Fibroblast of the aortic adventitia (primary cell): ENCODE data around the gene FBXO46. TPM values are rescaled to one million over a fixed set of nuclear protein-coding genes. Genes with fewer than 3 reads are reported as not detected.

Experiments used
- DNase-seq: peaks from one replicate; pipeline ENCODE4 v3.0.0-alpha.2; 2010; ENCODE audit warnings: low read depth
- H3K4me3 ChIP-seq: 2 replicates; pipeline ENCODE4 v1.5.1; 2011; ENCODE audit warnings: low read depth, mild to moderate bottlenecking, control low read depth, low read length, moderate library complexity
- CTCF ChIP-seq: IDR thresholded peaks from 2 replicates; pipeline ENCODE4 v1.5.1; 2011; ENCODE audit warnings: mild to moderate bottlenecking, low read length, control low read depth, inconsistent platforms; ENCODE audit not compliant: insufficient read depth
- total RNA-seq: library from RNA; depleted of rRNA; stranded (reverse); fragments of >200 nt; gene quantifications from 2 replicates; pipeline ENCODE4 v1.2.3, GENCODE V29; 2012; ENCODE audit warnings: low replicate concordance

FBXO46 gene
- total RNA-seq, 1 donor, result 6.6 TPM

- no peak for TF ChIP-seq CTCF
- no peak overlapping the region for H3K4me3 ChIP-seq
- DNase-seq, result no peak
Measured at GRCh38 chr19:45682117-45682516, 48.6 kb downstream of the FBXO46 start.

GRCh38 chr19:45681391-45682015 lies 49.2 kb downstream of the FBXO46 start:
- DNase-seq, result peak; percentile 69
- peak; percentile 85 for TF ChIP-seq CTCF
- peak overlapping the region; percentile 51 for H3K4me3 ChIP-seq

DNA sequence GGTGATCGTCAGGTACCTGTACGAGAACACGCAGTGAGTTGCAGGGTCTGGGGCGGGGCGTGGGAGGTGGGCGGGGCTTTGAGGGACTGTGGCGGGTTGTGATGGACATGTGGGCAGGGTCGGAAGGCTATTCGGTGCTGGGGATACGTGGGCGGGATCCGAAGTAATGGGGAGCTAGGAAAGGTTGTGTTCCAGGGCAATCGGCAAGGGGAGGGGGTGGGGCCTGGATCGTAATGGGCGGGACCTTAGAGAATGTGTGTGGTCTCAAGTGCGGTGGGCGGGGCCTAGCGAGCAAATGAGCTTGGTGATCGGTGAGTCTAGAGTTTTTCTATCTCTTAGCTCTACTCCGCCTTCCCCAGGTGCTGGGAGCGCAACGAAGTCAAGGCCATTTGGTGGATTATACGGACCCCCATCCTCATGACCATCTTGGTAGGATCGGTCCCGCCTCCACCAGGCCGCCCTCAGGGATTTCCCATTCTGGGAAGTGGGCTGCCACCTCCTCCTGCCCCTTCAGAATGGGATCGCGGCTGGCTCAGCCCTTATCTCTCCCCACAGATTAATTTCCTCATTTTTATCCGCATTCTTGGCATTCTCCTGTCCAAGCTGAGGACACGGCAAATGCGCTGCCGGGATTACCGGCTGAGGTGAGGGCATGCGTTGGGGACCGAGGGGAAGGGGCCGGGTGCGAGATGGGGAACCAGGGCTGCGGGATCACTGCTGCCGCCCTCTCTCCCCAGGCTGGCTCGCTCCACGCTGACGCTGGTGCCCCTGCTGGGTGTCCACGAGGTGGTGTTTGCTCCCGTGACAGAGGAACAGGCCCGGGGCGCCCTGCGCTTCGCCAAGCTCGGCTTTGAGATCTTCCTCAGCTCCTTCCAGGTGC lies 53.1 kb downstream of the FBXO46 start:
- TF ChIP-seq CTCF, result no peak
- DNase-seq, result peak; percentile 57
- H3K4me3 ChIP-seq, result peak overlapping the region; percentile 25

- TF ChIP-seq CTCF, result no peak
- H3K4me3 ChIP-seq, result no peak overlapping the region
- no peak for DNase-seq
Measured at GRCh38 chr19:45676851-45677263, 53.8 kb downstream of the FBXO46 start.

GRCh38 chr19:45674946-45675345 lies 55.8 kb downstream of the FBXO46 start:
- no peak for TF ChIP-seq CTCF
- no peak for DNase-seq
- no peak overlapping the region for H3K4me3 ChIP-seq

- TF ChIP-seq CTCF, result no peak
- no peak overlapping the region for H3K4me3 ChIP-seq
- DNase-seq, result peak; percentile 53
Measured at GRCh38 chr19:45670670-45671453, 59.8 kb downstream of the FBXO46 start.
